CD4-positive, alpha-beta T cell treated with Interleukin-15 for 4 hours (primary cell): ENCODE measurements around the gene DAND5.
"Not testable (repeated sequence)": the region's sequence is repeated elsewhere in the genome, so short reads cannot be mapped to it uniquely, and the experiment has no call there.

Experiments
- DNase-seq: peaks from one replicate; pipeline ENCODE4 v3.0.0-alpha.2; 2020; ENCODE audit warnings: low spot score

The DAND5 gene

DNA sequence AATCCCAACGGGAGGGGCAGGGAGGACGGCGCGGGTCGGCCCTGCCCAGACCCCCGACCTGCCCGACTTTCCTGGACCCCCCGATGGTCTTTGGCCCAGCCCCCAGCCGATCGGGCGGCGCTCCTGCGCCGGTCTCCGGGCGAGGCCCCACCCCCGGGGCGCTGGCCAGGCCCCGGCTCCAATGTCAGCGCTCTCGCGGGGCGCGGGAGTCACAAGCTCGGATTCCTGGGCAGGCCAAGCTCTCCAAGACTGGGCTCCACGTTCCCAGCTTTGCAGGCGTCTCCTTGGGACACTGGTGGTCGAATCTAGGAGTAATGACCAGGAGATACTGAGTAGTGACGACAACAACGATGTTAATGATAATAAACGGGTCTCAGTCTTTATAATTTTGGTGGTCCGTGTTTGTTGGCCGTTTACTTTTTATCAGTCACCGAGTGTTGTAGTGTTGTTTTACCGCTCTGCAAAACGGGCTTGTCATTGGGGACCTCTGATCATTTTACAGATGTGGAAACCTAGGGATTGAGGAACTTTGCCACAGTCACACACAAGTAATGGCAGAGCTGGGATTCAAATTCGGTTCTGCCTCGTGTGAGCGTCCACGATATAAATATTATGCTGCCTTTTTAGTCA, 23.2 kb upstream of the DAND5 start:
- DNase-seq, result peak; percentile 37

DNA sequence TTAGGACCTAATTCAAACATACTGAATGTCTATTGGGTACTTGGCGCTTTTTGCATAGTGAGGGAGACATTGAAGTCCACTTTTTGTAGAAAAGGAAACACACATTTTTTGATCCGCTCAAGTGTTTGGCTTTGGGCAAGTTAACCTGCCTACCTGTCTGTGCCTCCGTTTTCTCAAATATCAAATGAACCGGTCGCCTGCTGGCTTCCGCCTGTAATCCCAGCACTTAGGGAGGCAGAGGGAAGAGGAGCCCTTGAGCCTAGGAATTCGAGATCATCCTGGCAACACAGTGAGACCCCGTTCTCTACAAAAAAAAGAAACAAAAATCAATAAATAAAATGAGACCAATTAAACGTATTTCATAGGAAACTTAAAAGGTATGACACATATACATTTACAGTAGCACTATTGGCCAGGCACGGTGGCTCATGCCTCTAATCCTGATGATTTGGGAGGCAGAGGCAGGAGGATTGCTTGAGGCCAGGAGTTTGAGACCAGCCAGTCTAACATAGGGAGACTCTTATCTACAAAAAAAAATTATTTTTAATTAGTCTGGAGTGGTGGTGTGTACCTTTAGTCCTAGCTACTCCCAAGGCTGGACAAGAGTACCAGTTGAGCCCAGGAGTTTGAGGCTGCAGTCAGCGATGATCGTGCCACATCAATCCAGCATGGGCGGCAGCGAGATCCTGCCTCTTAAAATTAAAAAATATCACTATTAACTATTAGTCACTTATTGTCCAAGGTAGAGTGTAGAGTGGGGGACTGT, 22.5 kb upstream of the DAND5 start:
- DNase-seq, result no peak

DNA sequence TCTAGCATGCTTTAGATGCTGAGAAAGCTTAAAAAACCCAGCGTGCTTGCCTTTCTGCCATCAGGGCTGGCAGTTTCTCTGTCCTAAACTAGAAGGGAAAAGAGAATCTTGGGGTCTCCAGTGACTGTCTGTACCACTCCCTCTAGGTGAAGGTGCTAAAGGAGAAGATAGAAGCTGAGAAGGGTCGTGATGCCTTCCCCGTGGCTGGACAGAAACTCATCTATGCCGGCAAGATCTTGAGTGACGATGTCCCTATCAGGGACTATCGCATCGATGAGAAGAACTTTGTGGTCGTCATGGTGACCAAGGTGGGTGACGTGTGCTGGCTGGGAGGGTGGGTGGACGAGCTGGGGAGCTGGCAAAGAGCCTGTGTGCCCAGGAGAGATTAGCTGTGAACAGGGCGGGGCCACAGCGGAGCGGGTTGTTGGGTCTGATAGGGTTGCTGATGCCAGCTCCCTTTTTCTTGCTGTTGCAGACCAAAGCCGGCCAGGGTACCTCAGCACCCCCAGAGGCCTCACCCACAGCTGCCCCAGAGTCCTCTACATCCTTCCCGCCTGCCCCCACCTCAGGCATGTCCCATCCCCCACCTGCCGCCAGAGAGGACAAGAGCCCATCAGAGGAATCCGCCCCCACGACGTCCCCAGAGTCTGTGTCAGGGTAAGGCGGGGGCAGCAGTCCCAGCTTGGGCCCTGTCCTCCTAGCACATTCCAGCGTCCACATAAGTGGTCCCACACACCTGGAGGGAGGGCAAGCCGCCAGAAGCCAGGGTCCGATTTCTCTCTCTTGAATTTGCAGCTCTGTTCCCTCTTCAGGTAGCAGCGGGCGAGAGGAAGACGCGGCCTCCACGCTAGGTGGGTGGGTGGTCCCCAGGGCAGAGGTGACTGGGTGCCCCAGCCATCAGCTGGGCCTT, 21.4 kb upstream of the DAND5 start:
- no peak for DNase-seq

DNA sequence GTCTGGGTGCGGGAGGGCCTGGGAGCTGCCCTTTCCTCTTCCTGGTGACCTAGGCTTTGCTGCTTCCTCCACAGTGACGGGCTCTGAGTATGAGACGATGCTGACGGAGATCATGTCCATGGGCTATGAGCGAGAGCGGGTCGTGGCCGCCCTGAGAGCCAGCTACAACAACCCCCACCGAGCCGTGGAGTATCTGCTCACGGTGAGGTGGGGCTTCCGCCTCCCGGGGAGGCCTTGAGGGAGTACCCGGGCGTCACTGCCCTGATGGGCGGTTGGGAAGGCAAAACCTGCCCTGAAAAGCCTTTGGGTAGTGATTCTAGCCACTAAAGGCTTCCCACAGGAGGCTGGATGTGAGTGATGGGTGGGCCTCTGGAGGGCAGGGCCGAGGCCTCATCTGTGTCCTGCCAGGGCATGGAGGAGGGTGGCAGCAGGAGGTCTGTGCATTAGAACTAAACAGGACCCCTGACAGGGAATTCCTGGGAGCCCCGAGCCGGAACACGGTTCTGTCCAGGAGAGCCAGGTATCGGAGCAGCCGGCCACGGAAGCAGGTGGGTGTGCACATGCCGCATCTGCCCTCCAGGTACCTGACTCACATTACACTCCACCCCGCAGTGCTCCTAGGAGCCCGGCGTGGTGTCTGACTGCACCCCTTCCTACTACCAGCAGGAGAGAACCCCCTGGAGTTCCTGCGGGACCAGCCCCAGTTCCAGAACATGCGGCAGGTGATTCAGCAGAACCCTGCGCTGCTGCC, 20.6 kb upstream of the DAND5 start:
- DNase-seq, result no peak

DNA sequence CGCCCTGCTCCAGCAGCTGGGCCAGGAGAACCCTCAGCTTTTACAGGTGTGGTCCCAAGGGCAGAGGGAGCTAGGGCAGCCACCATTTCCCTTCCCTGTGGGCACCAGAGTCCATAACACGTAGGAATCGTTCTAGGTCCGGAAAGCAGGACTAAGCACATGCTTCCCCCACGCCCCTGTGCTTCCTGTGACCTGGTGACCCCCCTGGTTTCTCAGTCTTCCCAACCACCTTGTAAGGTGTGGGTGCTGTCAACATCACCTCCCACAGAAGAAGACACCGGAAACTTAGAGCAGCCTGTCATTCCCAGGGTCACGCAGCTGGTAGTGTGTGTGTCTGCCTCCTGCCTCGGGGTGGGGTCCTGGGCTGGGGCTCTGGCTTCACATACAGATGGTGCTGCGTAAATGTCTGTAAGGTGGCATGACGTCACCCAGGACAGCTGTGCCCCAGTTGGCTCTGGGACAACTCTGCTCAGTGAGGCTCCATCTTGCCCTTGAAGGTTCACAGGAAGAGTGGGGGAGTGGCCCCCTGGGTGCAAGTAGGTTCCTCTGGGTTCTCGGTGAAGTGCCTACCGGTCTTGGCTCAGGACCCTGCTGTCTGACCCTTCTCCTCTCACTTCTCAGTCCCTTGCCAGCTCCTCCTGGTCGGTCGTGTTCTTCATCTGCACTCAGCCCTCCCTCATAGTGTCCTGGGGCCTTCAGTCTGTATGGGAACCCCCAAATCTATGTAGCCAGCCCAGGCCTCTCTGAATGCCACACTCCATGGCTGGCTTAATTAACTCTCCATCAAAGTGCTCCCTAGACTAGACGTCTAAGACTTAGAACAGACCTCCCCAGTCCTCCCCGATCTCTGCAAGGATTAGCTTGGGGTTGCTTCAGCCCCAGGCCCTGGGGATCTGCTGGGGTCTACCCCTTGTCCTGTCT, 19.8 kb upstream of the DAND5 start:
- no peak for DNase-seq

DNA sequence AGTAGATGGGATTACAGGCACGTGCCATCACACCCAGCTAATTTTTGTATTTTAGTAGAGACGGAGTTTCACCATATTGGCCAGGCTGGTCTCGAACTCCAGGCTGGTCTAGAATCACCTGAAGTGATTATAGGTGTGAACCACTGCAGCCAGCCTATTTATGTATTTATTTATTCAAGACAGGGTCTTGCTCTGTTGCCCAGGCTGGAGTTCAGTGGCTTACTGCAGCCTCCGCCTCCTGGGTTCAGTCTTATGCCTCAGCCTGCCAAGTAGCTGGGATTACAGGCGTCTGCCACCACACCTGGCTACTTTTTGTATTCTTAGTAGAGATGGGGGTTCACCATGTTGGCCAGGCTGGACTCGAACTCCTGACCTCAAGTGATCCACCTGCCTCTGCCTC, 17.3 kb upstream of the DAND5 start:
- not testable (repeated sequence) for DNase-seq

DNA sequence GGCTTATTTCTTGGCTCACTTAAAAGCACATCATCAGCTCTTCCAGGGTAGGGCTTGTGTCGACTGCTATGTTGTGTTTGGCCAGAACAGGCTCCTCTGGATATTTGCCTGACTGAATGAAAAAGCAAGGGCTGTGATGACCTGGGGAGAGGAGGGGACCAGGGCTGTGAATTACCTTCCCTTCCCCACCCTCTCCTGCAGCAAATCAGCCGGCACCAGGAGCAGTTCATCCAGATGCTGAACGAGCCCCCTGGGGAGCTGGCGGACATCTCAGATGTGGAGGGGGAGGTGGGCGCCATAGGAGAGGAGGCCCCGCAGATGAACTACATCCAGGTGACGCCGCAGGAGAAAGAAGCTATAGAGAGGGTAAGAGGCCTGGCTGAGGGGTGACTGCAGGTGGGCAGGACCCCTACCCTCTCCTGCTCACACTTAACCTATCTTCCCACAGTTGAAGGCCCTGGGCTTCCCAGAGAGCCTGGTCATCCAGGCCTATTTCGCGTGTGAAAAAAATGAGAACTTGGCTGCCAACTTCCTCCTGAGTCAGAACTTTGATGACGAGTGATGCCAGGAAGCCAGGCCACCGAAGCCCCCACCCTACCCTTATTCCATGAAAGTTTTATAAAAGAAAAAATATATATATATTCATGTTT, 16.8 kb upstream of the DAND5 start:
- no peak for DNase-seq

DNA sequence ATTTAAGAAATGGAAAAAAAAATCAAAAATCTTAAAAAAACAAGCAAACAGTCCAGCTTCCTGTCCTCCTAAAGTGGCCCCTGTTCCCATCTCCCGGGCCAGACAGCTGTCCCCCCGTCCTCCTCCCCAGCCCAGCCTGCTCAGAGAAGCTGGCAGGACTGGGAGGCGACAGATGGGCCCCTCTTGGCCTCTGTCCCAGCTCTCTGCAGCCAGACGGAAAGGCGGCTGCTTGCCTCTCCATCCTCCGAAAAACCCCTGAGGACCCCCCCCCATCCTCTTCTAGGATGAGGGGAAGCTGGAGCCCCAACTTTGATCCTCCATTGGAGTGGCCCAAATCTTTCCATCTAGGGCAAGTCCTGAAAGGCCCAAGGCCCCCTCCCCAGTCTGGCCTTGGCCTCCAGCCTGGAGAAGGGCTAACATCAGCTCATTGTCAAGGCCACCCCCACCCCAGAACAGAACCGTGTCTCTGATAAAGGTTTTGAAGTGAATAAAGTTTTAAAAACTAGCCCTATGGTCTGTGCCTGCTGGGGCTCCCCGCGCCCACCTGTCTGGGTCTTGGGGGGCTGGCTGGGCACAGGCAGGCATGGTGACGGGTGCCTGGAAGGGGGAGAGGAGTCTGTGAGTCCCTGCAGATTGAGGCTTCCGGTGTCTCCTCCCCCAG, 16.1 kb upstream of the DAND5 start:
- DNase-seq, result no peak

DNA sequence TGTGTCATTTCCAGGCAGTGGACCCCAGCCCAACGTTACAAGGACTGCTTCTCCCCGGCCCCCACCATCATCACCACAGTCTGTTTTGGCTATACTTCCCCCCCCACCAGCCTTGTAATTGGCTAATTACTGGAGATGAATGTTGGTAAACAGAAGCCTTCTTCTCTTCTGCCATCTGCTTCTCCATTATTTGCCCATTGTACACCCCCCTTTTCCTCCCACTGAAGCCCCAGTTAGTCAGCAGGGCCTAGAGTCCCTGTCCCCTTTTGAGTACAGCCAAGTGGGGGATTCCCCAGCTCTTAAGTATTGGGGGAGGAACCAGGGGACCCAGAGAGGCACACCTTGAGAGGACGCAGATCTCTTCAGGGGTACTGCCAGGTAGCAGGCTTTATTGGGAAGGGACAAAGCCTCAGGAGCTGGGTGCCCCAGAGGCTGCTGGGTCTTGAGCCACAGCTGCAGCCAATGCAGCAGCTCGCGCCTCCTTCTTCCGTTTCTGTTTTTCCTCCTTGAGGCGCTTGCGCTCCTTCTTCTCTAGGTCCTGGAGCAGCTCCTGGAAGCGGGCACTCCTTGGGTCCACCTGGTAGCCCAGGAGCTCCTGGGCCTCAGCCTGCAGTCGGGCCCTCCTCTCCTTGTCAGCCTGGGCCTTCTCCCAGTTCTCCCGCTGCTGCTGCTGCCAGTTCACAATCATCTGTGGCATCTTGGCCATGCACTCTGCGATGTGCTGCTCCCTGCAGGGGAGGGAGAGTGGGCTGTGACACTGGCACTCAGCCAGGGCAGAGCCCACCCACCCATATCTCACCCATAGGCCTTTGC, 15.4 kb upstream of the DAND5 start:
- DNase-seq, result no peak

DNA sequence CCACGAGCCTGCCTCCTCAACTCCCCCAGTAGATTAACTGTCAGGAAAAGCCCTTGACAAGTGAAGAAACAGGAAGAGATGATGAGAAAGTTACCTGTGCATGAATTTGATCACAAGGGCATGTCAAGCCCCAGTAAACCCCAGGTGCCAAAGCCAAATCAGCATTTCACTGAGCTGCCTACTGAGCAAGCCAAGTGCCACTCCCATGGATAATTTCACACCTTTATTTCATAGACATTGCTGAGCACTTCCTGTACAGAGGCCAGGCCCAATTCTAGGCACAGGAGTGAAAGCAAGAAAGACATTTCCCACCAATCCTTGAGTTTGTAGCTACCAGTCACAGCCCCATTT, 14.8 kb upstream of the DAND5 start:
- no peak for DNase-seq

DNA sequence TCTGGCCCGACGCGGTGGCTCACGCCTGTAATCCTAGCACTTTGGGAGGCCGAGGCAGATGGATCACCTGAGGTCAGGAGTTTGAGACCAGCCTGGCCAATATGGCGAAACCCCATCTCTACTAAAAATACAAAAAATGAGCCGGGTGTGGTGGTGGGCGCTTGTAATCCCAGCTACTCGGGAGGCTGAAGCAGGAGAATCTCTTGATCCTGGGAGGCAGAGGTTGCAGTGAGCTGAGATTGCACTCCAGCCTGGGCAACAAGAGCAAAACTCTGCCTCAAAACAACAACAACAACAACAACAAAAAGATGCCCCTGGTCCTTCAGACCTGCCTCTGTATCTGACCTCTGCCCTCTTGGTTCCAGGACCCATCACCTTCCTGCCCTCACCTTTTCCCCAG, 13.8 kb upstream of the DAND5 start:
- not testable (repeated sequence) for DNase-seq

DNA sequence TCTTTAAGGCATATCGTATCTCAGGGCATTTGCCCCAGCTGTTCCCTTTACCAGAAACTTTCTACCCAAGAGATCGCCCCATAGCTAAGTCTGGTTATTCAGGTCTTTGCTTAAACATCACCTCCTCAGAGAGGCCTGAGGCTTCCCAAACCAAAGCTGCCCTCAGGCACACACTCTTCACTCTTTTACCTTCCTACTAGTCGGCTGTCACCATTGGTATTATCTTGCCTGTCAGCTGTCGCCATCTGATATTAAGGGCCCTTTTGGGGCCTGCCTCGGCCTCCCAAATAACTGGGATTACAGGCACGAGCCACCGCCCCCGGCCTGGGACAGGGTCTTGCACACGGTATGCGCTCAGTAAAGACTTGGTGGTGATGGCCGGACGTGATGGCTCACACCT, 13.4 kb upstream of the DAND5 start:
- DNase-seq, result no peak

DNA sequence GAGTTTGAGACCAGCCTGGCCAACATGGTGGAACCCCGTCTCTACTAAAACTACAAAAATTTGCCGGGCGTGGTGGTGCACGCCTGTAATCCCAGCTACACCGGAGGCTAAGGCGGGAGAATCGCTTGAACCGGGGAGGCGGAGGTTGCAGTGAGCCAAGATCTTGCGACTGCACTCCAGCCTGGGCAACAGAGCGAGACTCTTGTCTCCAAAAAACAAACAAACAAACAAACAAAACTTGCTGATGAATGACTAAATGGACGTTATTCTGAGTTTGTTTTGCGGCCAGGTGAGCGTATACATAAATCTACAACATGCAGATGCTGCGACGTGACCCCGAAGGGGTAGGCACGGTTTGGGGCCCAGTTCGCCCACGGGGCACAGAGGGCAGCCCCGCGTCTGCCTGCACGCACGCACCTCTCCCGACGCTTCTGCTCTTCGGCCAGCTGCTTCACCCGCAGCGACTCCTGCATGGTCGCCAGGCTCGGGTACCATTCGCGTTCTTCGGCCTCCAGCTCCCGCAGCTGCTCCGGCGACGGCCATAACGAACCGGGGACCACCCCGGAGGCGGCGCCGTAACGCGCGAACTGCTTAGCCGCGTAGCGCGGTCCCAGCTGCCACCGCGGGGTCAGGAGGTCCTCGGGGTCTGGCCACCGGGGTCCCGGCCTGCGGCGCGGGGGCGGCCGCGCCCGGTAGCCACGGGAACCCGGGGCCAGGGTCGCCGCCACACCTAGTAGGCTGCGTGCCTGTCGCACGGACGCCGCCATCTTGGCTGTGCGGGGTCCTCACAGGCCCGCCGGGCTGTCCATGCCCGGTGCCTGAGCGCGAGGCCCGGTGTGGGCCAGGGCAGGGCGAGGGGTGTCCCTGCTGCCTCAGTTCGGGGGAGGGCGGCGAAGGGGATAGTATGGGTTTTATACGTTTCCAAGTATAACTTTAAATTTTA, 12.7 kb upstream of the DAND5 start, which contains the start of gene GADD45GIP1:
Gene GADD45GIP1 (minus strand): TSS at position 778 of the 943 bp plus-strand sequence. CDS start 11 bp downstream, at position 767.
- DNase-seq, result peak; percentile 81

DNA sequence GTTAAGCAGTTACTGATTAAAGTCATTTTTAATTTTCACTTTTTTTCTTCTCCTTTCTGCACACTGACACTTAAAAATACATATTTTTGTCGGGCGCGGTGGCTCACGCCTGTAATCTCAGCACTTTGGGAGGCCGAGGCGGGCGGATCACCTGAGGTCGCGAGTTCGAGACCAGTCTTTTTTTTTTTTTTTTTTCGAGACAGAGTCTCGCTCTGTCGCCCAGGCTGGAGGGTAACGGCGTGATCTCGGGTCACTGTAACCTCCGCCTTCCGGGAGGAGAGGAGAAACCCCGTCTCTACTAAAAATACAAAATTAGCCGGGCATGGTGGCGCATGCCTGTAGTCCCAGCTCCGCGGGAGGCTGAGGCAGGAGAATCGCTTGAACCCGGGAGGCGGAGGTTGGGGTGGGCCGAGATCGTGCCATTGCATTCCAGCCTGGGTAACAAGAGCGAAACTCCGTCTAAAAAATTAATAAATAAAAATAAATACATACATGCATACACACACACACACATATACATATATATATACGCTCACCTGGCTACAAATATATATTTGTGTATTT, 11.9 kb upstream of the DAND5 start:
- DNase-seq, result not testable (repeated sequence)

DNA sequence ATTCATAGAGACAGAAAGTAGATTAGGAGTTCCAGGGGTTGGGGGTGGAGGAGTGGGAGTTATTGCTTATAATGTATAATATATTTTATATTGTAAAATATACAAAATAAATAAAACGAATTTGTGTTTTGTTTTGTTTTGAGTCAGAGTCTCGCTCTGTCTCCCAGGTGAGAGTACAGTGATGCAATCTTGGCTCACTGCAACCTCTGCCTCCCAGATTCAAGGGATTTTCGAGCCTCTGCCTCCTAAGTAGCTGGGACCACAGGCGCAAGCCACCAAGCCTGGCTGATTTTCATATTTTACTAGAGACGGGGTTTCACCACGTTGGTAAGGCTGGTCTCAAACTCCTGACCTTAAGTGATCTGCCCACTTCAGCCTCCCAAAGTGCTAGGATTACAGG, 9.9 kb upstream of the DAND5 start:
- DNase-seq, result no peak

DNA sequence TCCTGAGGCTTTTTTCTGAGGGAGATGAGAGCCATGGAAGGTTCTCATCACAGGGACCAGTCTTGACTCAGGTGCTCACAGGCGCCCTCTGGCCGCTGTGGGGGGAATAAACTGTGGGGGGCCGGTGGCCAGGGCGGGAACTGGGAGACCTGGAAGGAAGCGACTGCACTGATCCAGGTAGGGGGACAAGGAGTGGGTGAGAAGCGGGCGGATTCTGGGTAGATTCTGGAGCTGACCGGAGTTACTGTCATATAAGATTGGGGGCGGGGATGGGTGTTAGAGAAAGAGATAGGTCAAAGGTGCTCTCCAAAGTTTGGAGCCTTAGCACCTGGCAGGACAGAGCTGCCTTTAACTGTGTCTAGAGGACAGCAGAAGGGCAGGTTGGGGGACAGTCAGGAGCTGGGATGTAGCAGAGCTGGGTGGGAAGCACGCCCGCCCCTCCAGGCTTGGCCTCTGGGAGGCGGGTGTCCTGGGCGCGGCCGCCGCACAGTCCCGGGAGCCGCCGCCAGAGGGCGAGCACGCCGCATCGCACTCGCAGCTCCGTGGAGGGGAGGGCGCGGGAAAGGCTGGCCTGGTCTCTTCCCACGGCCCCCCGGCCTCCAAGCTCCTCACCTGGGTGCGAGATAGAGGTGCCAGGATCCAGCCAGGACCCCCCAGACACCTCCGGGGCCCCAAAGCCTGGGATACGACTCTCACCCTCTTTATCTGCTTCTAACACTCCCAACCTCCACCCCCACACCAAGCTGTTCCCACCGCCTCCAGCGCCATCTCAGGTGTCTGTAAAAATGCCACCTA, 4.2 kb upstream of the DAND5 start:
- peak; percentile 83 for DNase-seq

DNA sequence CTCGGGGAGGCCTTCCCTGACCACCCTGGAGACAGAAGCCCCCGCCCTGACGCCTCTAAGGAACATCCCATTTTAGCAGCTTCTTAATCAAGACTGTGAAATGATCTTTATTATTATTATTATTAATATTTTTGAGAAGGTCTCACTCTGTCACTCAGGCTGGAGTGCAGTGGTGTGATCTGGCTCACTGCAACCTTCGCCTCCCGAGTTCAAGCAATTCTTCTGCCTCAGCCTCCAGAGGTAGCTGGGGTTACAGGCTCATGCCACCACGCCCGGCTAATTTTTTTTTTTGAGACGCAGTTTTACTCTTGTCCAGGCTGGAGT, 3.6 kb upstream of the DAND5 start:
- DNase-seq, result no peak
